ENCODE data around the gene DUOXA1. TPM values are rescaled to one million over a fixed set of nuclear protein-coding genes. Genes with fewer than 3 reads are reported as not detected.
A peak's percentile ranks its signal among the peaks of the same experiment; 100 is the strongest.

DUOXA1 gene
- total and polyA plus RNA-seq, 2 of the 4 experiments (the other 2 are of a cell fraction), result 0.02 TPM; not detected in 1

- Histone ChIP-seq H3K79me1 (ENCODE audit: low read depth in 1 of 2, low read length in 2 of 2) (no peaks in the 10 kb centered on the region), H2AFZ (replicated peaks; ENCODE audit: low read length, poor library complexity) (peak overlapping the region; percentile 54), H4K8ac (ENCODE audit: low read depth in 2 of 2, low read length in 2 of 2) (no peak overlapping the region), H3K23ac (ENCODE audit: low read depth, low read length) (no peak overlapping the region), H2AK9ac (replicated peaks; ENCODE audit: low read depth, low read length, poor library complexity) (no peak overlapping the region), H4K20me1 (ENCODE audit: insufficient read depth, low read length) (no peaks in the 10 kb centered on the region), H2AK5ac (ENCODE audit: low read depth, low read length) (no peak overlapping the region), H2BK5ac (ENCODE audit: low read depth, low read length, poor library complexity, severe bottlenecking) (no peak overlapping the region), H3K4me3 (ENCODE audit: insufficient read depth, low read depth, low read length) (no peak overlapping the region), H3K27ac (ENCODE audit: insufficient read depth, low read length) (no peak overlapping the region), H2BK120ac (ENCODE audit: low read depth, low read length) (no peak overlapping the region), H3K9ac (ENCODE audit: low read depth, low read length) (no peak overlapping the region), H3K4me2 (ENCODE audit: low read depth, low read length) (no peak overlapping the region; the same call in 1 of the 2 replicates), H3K56ac (ENCODE audit: extremely low read depth, insufficient read depth, low read length) (no peak overlapping the region), H3K9me3 (ENCODE audit: control insufficient read depth, insufficient read depth, low read length) (no peaks in the 10 kb centered on the region), H3K14ac (replicated peaks; ENCODE audit: low read depth, low read length) (no peak overlapping the region), H4K91ac (ENCODE audit: insufficient read depth, low read depth, low read length) (no peak overlapping the region), H4K5ac (ENCODE audit: low read depth, low read length) (no peak overlapping the region), H2BK15ac (ENCODE audit: low read depth, low read length) (no peak overlapping the region), H3K27me3 (ENCODE audit: control insufficient read depth, insufficient read depth, low read length) (peaks cover 79% of the 10 kb centered on the region), H3K36me3 (ENCODE audit: control insufficient read depth, insufficient read depth, low read length) (no peaks in the 10 kb centered on the region), H3K4ac (ENCODE audit: low read depth, low read length) (no peak overlapping the region), H3K9me1 (ENCODE audit: insufficient read depth, low read length) (no peaks in the 10 kb centered on the region), H3K18ac (ENCODE audit: low read depth, low read length) (no peak overlapping the region), H2BK20ac (ENCODE audit: low read depth, low read length) (no peak overlapping the region), H3K4me1 (ENCODE audit: control insufficient read depth, insufficient read depth, low read length) (no peaks in the 10 kb centered on the region; the same call in 1 of the 2 replicates)
- ChIA-PET POLR2A (ENCODE audit: unreplicated experiment) (no interaction called here), CTCF (no interaction called here)
- BruUV-seq (replicated peaks), result no TSS peak
- intact Hi-C loops (cut with micrococcal nuclease) (no loop called here), dilution Hi-C loops (cut with HindIII; ENCODE audit: low sequenced_read_pairs, unreplicated experiment) (no loop called here), in situ Hi-C loops (cut with MboI; ENCODE audit: low sequenced_read_pairs) (no loop called here)
- ATAC-seq (ENCODE audit: low read depth) (no peak), DNase-seq (no peak)
- 0% methylated on average over 11 of the region's 47 CpGs; no CpG with 5 or more reads in 1 of the 2 experiments for WGBS, 2 experiments (ENCODE audit: extremely low coverage in 2 of 2, insufficient read length in 1 of 2)
- TF ChIP-seq USF2 (IDR thresholded peaks at IDR 0.05; ENCODE audit: low read depth, low read length), result no peak
- no peak for TF ChIP-seq CEBPB (IDR thresholded peaks at IDR 0.05; ENCODE audit: low read depth, low read length)
- TF ChIP-seq BHLHE40 (IDR thresholded peaks at IDR 0.05; ENCODE audit: low read depth, low read length), result no peak
- no peak for TF ChIP-seq CHD1 (IDR thresholded peaks at IDR 0.05; ENCODE audit: low read depth, low read length)
- no peak for TF ChIP-seq FOS (IDR thresholded peaks at IDR 0.05; ENCODE audit: low read depth, low read length)
- TF ChIP-seq MXI1 (IDR thresholded peaks at IDR 0.05; ENCODE audit: borderline replicate concordance, low read depth, low read length), result no peak
- no peak for TF ChIP-seq RCOR1 (IDR thresholded peaks at IDR 0.05; ENCODE audit: insufficient replicate concordance, low read length)
- TF ChIP-seq NFE2L2 (IDR thresholded peaks at IDR 0.05; ENCODE audit: low read depth, low read length), result no peak
- no peak for TF ChIP-seq RFX5 (IDR thresholded peaks at IDR 0.05; ENCODE audit: low read depth, low read length)
- no peak for TF ChIP-seq POLR2A (IDR thresholded peaks at IDR 0.05; ENCODE audit: low read depth, low read length)
- TF ChIP-seq CTCF (conservative IDR thresholded peaks at IDR 0.05; ENCODE audit: low read depth, low read length), result no peak
- no peak for TF ChIP-seq RAD21 (IDR thresholded peaks at IDR 0.05; ENCODE audit: low read length)
- TF ChIP-seq MAZ (IDR thresholded peaks at IDR 0.05; ENCODE audit: borderline replicate concordance, low read depth, low read length), result no peak
- no peak for TF ChIP-seq MAFK (IDR thresholded peaks at IDR 0.05; ENCODE audit: low read depth, low read length)
- no peak for TF ChIP-seq SMC3 (IDR thresholded peaks at IDR 0.05; ENCODE audit: low read depth, low read length)
- no peak for TF ChIP-seq ELK1 (IDR thresholded peaks at IDR 0.05; ENCODE audit: borderline replicate concordance, low read depth, low read length)
Measured at GRCh38 chr15:45128971-45129639, 574 bp downstream of the DUOXA1 start.

Data from IMR-90 (cell line).